Measurements from ENCODE around the gene DRD5. TPM values are rescaled to one million over a fixed set of nuclear protein-coding genes. Genes with fewer than 3 reads are reported as not detected.

The DRD5 gene
- total RNA-seq, 1 donor from 2014 or later: not detected

GRCh38 chr4:9808077-9808476, 26.6 kb downstream of the DRD5 start:
- TF ChIP-seq CTCF (IDR thresholded peaks at IDR 0.05; ENCODE audit: borderline replicate concordance): no peak
- no peaks in the 10 kb centered on the region for H3K9me3 ChIP-seq (replicated peaks)
- no peak overlapping the region for H3K27ac ChIP-seq (replicated peaks)
- no peaks in the 10 kb centered on the region for H3K27me3 ChIP-seq (ENCODE audit: low read depth)
- no peaks in the 10 kb centered on the region for H3K36me3 ChIP-seq
- no peak for DNase-seq
- intact Hi-C loops (cut with micrococcal nuclease): no loop called here
- H3K4me1 ChIP-seq: no peaks in the 10 kb centered on the region
- no peak overlapping the region for H3K4me3 ChIP-seq

GRCh38 chr4:9811806-9812205, 30.4 kb downstream of the DRD5 start:
- no peak overlapping the region for H3K4me3 ChIP-seq
- intact Hi-C loops (cut with micrococcal nuclease): loop anchor here (10.0 kb wide), 1 partner anchor 73 kb away; no protein-coding TSS in a partner anchor
- no peaks in the 10 kb centered on the region for H3K9me3 ChIP-seq (replicated peaks)
- H3K36me3 ChIP-seq: no peaks in the 10 kb centered on the region
- no peak for DNase-seq
- H3K27ac ChIP-seq (replicated peaks): no peak overlapping the region
- no peak for TF ChIP-seq CTCF (IDR thresholded peaks at IDR 0.05; ENCODE audit: borderline replicate concordance)
- no peaks in the 10 kb centered on the region for H3K4me1 ChIP-seq
- H3K27me3 ChIP-seq (ENCODE audit: low read depth): no peaks in the 10 kb centered on the region

GRCh38 chr4:9812501-9813340, 31.3 kb downstream of the DRD5 start:
- TF ChIP-seq CTCF (IDR thresholded peaks at IDR 0.05; ENCODE audit: borderline replicate concordance): no peak
- intact Hi-C loops (cut with micrococcal nuclease): loop anchor here (10.0 kb wide), 1 partner anchor 72 kb away; no protein-coding TSS in a partner anchor
- no peak overlapping the region for H3K27ac ChIP-seq (replicated peaks)
- no peaks in the 10 kb centered on the region for H3K9me3 ChIP-seq (replicated peaks)
- no peaks in the 10 kb centered on the region for H3K36me3 ChIP-seq
- H3K4me3 ChIP-seq: no peak overlapping the region
- H3K27me3 ChIP-seq (ENCODE audit: low read depth): no peaks in the 10 kb centered on the region
- no peaks in the 10 kb centered on the region for H3K4me1 ChIP-seq
- no peak for DNase-seq

- no peak for TF ChIP-seq CTCF (IDR thresholded peaks at IDR 0.05; ENCODE audit: borderline replicate concordance)
- no peaks in the 10 kb centered on the region for H3K9me3 ChIP-seq (replicated peaks)
- H3K27me3 ChIP-seq (ENCODE audit: low read depth): no peaks in the 10 kb centered on the region
- intact Hi-C loops (cut with micrococcal nuclease): loop anchor here (10.0 kb wide), 1 partner anchor 69 kb away; no protein-coding TSS in a partner anchor
- no peak overlapping the region for H3K4me3 ChIP-seq
- no peak for DNase-seq
- no peak overlapping the region for H3K27ac ChIP-seq (replicated peaks)
- no peaks in the 10 kb centered on the region for H3K4me1 ChIP-seq
- no peaks in the 10 kb centered on the region for H3K36me3 ChIP-seq
Measured at GRCh38 chr4:9816285-9816684, 34.9 kb downstream of the DRD5 start.

GRCh38 chr4:9820343-9820742, 38.9 kb downstream of the DRD5 start:
- Histone ChIP-seq H3K4me1 (no peaks in the 10 kb centered on the region), H3K9me3 (replicated peaks) (no peaks in the 10 kb centered on the region), H3K27ac (replicated peaks) (no peak overlapping the region), H3K4me3 (no peak overlapping the region), H3K36me3 (no peaks in the 10 kb centered on the region), H3K27me3 (ENCODE audit: low read depth) (no peaks in the 10 kb centered on the region)
- no peak for DNase-seq
- no peak for TF ChIP-seq CTCF (IDR thresholded peaks at IDR 0.05; ENCODE audit: borderline replicate concordance)
- intact Hi-C loops (cut with micrococcal nuclease): no loop called here

Measured in left ventricle myocardium inferior (tissue), 1 donor.